Activated naive CD4-positive, alpha-beta T cell treated with anti-CD3 and anti-CD28 coated beads, Interleukin-2, amount 10 ng/mL, durations not matched to agents 7 days and 5 days (primary cell): ENCODE measurements around the gene DPEP3.

Experiments used
- CTCF ChIA-PET: fragments of 350-600 bp; sonication (Branson Sonifier 250); formaldehyde crosslinking; loops from one replicate; lab custom pipeline; 2021; ENCODE audit warnings: antibody characterized with exemption; lab: Charles Lee
- DNase-seq: peaks from one replicate; pipeline ENCODE4 v3.0.0-alpha.2; 2020
- H3K27ac Mint-ChIP-seq: one replicate; pipeline ENCODE4 v1.8.0; 2021; ENCODE audit warnings: mild to moderate bottlenecking, moderate library complexity, mixed read lengths
- H3K27me3 Mint-ChIP-seq: one replicate; pipeline ENCODE4 v1.8.0; 2021; ENCODE audit warnings: mild to moderate bottlenecking, mixed read lengths
- H3K36me3 Mint-ChIP-seq: one replicate; pipeline ENCODE4 v1.8.0; 2021; ENCODE audit warnings: mixed read lengths
- H3K4me1 Mint-ChIP-seq: one replicate; pipeline ENCODE4 v1.8.0; 2021; ENCODE audit warnings: mixed read lengths
- H3K4me3 Mint-ChIP-seq: one replicate; pipeline ENCODE4 v1.8.0; 2021; ENCODE audit warnings: mild to moderate bottlenecking, moderate library complexity, mixed read lengths
- H3K9me3 Mint-ChIP-seq: one replicate; pipeline ENCODE4 v1.8.0; 2021; ENCODE audit warnings: mixed read lengths

The DPEP3 gene

DNA sequence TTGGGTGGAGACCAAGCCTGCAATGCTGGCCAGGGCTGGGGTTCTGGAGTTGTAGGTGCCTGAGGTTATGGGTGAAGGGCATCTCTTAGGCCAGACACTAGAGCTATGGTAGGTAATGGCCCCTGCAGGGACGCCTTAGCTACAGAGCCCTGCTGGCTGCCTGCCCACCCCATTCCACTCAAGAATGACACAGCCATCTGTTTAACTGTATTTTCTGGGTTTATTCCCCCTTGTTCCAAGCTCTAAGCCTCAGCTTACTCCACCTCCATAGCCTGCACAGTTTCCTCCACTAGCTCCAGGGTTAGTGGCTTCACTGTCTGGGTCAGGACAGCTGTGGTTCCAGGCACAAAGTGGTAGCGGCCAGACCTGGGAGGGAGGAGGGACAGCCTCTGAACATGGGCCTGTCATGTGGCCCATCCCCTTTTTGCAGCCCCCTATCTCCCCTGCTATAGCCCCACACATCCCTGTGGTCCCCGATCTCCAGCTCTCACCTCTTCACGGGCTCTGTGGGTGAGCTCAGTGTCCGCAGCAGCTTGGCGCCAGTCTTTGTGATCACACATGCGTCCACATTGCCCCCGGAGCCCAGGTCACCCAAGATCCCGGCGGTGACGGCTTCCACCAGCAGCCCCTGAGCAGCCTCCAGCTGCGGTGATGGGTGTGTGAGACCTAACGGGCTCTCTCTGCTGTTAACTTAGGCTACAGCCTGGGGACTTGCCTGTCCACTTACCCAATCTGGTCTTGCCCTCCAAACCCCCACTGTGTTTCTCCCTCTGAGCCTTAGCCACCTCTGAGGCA is 45.8 kb downstream of the DPEP3 start:
- H3K36me3 Mint-ChIP-seq, result peaks cover 33% of the 10 kb centered on the region

GRCh38 chr16:67933805-67934204 is 46.5 kb downstream of the DPEP3 start:
- Mint-ChIP-seq H3K4me1 (peaks cover 29% of the 10 kb centered on the region), H3K4me3 (no peak overlapping the region), H3K9me3 (no peaks in the 10 kb centered on the region), H3K27me3 (no peaks in the 10 kb centered on the region), H3K36me3 (peaks cover 33% of the 10 kb centered on the region), H3K27ac (peak overlapping the region; percentile 64)
- CTCF ChIA-PET, result interaction anchor here (1.0 to 2.7 kb wide), 4 partner anchors 50 to 261 kb away, joined by 3 to 11 read pairs (median 4); partner anchors contain the start of gene NRN1L
- no peak for DNase-seq

More for the DNA sequence above, 45.8 kb downstream of the DPEP3 start:
- Mint-ChIP-seq H3K9me3 (no peaks in the 10 kb centered on the region), H3K27me3 (no peaks in the 10 kb centered on the region), H3K27ac (peak overlapping the region; percentile 64), H3K4me1 (peaks cover 35% of the 10 kb centered on the region), H3K4me3 (peak overlapping the region; percentile 39)
- DNase-seq, result no peak
- CTCF ChIA-PET, result interaction anchor here (1.0 to 2.7 kb wide), 5 partner anchors 8 to 262 kb away, joined by 3 to 11 read pairs (median 4); partner anchors contain the start of gene NRN1L

- Mint-ChIP-seq H3K9me3 (no peaks in the 10 kb centered on the region), H3K4me3 (no peak overlapping the region), H3K4me1 (peaks cover 31% of the 10 kb centered on the region), H3K36me3 (peaks cover 42% of the 10 kb centered on the region), H3K27me3 (no peaks in the 10 kb centered on the region), H3K27ac (no peak overlapping the region)
- DNase-seq, result no peak
- CTCF ChIA-PET, result interaction anchor here (1.2 kb wide), 1 partner anchor 70 kb away, joined by 3 read pairs; no protein-coding TSS in a partner anchor
Measured at GRCh38 chr16:67932462-67932840, 47.8 kb downstream of the DPEP3 start.

GRCh38 chr16:67931712-67932461 is 48.4 kb downstream of the DPEP3 start, which contains the start of gene CTRL:
TSS of gene CTRL (minus strand) at chr16:67931862. CDS start at chr16:67931852, 10 bp downstream.
- Mint-ChIP-seq H3K36me3 (peaks cover 42% of the 10 kb centered on the region), H3K9me3 (no peaks in the 10 kb centered on the region), H3K4me3 (no peak within 1 kb of the TSS), H3K27ac (peak within 1 kb of the TSS; percentile 47), H3K27me3 (no peaks in the 10 kb centered on the region), H3K4me1 (peaks cover 25% of the 10 kb centered on the region)
- CTCF ChIA-PET, result interaction anchor here (0.9 to 6.3 kb wide), 3 partner anchors 10 to 115 kb away, joined by 3 to 49 read pairs (median 5); no protein-coding TSS in a partner anchor
- no peak for DNase-seq

DNA sequence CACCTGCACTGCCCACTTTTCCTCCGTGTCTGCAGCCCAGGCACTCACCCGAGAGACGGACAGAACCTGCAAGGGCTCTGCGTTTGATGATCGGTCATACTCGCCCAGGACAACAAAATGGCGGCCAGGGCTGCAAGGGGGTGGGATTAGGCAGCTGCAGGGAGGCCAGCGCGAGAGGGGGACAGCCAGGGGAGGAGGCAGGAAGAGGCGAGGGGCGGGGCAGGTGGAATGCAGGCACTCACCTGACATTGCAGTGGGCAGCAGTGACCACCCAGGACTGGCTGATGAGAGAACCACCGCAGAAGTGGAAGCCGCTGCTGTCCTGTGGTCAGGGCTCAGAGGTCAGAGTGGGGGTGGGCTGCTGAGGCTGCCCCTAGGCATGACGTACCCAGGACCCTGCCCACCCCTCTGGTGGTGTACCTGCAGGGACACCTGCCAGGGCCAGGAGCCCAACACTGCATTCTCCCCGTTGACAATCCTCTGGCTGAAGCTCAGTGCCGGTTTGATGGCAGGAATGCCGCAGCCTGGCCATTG is 49.6 kb downstream of the DPEP3 start:
- Mint-ChIP-seq H3K36me3 (peaks cover 37% of the 10 kb centered on the region), H3K4me1 (peaks cover 23% of the 10 kb centered on the region), H3K27me3 (no peaks in the 10 kb centered on the region), H3K27ac (no peak overlapping the region), H3K9me3 (no peaks in the 10 kb centered on the region), H3K4me3 (no peak overlapping the region)
- CTCF ChIA-PET, result interaction anchor here (1.6 to 6.3 kb wide), 2 partner anchors 48 to 114 kb away, joined by 5 to 49 read pairs; no protein-coding TSS in a partner anchor
- DNase-seq, result no peak

DNA sequence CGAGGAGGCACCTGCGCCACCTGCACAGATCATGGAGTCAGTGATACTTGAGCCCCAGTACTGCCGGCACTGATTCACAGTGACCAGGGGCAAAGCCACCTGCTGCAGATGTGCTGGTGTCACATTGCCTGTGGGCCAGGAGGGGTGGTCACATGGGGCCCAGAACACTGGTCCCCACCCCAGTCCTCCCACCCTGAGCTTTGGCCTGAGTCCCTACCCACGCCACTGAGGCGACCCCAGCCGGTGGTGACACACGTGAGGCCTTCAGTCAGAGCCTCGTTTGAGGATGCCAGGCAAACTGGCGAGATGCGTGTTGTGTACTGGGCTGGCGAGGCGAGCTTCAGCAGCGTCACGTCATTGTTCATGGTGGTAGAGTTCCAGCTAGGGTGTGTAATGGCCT is 50.1 kb downstream of the DPEP3 start:
- peaks cover 18% of the 10 kb centered on the region for H3K4me1 Mint-ChIP-seq
- no peaks in the 10 kb centered on the region for H3K27me3 Mint-ChIP-seq
- no peak overlapping the region for H3K27ac Mint-ChIP-seq
- CTCF ChIA-PET, result interaction anchor here (1.0 to 6.3 kb wide), 3 partner anchors 11 to 115 kb away, joined by 3 to 49 read pairs (median 16); no protein-coding TSS in a partner anchor
- H3K9me3 Mint-ChIP-seq, result no peaks in the 10 kb centered on the region
- peaks cover 31% of the 10 kb centered on the region for H3K36me3 Mint-ChIP-seq
- H3K4me3 Mint-ChIP-seq, result no peak overlapping the region
- no peak for DNase-seq

DNA sequence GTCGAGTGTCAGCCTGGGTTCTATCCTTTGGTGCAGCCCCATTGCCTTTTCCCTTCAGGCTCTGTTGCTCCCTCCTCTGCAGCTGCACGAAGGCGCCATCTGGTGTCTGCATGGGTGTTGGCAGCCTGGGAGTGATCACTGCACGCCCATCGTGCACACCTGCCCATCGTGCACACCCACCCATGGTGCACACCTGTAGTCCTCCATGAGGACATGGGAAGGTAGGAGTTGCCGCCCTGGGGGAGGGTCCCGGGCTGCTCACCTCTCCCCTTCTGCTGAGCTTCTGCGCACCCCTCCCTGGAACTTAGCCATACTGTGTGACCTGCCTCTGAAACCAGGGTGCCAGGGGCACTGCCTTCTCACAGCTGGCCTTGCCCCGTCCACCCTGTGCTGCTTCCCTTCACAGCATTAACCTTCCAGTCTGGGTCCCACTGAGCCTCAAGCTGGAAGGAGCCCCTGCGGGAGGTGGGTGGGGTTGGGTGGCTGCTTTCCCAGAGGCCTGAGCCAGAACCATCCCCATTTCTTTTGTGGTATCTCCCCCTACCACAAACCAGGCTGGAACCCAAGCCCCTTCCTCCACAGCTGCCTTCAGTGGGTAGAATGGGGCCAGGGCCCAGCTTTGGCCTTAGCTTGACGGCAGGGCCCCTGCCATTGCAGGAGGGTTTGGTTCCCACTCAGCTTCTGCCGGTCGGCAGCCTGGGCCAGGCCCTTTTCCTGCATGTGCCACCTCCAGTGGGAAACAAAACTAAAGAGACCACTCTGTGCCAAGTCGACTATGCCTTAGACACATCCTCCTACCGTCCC is 51.5 kb downstream of the DPEP3 start:
- H3K4me3 Mint-ChIP-seq, result no peak overlapping the region
- DNase-seq, result peak; percentile 88
- H3K27ac Mint-ChIP-seq, result peak overlapping the region; percentile 58
- peaks cover 4% of the 10 kb centered on the region for H3K4me1 Mint-ChIP-seq
- H3K27me3 Mint-ChIP-seq, result no peaks in the 10 kb centered on the region
- CTCF ChIA-PET, result interaction anchor here (0.6 to 6.3 kb wide), 16 partner anchors 11 to 408 kb away, joined by 3 to 49 read pairs (median 4); partner anchors contain the start of gene NRN1L
- H3K36me3 Mint-ChIP-seq, result peaks cover 21% of the 10 kb centered on the region
- no peaks in the 10 kb centered on the region for H3K9me3 Mint-ChIP-seq

DNA sequence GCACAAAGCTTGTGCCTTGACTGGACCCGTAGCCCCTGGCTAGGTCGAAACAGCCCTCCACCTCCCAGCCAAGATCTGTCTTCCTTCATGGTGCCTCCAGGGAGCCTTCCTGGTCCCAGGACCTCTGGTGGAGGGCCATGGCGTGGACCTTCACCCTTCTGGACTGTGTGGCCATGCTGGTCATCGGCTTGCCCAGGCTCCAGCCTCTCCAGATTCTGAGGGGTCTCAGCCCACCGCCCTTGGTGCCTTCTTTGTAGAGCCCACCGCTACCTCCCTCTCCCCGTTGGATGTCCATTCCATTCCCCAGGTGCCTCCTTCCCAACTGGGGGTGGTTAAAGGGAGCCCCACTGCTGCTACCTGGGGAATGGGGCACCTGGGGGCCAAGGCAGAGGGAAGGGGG is 52.2 kb downstream of the DPEP3 start:
- peaks cover 17% of the 10 kb centered on the region for H3K36me3 Mint-ChIP-seq
- CTCF ChIA-PET, result interaction anchor here (1.1 to 6.3 kb wide), 10 partner anchors 10 to 407 kb away, joined by 3 to 49 read pairs (median 4); partner anchors contain the start of gene NRN1L
- H3K27ac Mint-ChIP-seq, result peak overlapping the region; percentile 58
- no peaks in the 10 kb centered on the region for H3K9me3 Mint-ChIP-seq
- DNase-seq, result no peak
- no peaks in the 10 kb centered on the region for H3K27me3 Mint-ChIP-seq
- no peak overlapping the region for H3K4me3 Mint-ChIP-seq
- H3K4me1 Mint-ChIP-seq, result peaks cover 2% of the 10 kb centered on the region

DNA sequence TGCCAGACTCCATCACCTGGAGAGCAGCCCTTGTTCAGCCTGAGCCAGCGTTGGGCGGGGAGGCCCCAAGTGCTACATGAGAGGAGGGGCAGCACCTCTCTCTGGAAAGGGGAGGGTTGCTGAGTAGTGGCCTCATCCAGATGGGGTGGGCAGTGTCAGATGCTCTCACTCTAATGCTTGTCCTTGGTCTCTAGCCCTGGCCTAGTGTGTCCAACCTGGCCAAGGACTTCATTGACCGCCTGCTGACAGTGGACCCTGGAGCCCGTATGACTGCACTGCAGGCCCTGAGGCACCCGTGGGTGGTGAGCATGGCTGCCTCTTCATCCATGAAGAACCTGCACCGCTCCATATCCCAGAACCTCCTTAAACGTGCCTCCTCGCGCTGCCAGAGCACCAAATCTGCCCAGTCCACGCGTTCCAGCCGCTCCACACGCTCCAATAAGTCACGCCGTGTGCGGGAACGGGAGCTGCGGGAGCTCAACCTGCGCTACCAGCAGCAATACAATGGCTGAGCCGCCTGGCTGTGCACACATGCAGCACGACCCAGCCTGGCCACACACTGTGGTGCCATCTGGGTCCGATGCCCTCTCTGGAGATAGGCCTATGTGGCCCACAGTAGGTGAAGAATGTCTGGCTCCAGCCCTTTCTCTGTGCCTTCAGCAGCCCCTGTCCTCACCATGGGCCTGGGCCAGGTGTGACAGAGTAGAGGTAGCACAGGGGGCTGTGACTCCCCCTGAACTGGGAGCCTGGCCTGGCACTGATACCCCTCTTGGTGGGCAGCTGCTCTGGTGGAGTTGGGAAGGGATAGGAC is 53.0 kb downstream of the DPEP3 start:
- no peak overlapping the region for H3K4me3 Mint-ChIP-seq
- no peaks in the 10 kb centered on the region for H3K9me3 Mint-ChIP-seq
- H3K27me3 Mint-ChIP-seq, result no peaks in the 10 kb centered on the region
- peaks cover 2% of the 10 kb centered on the region for H3K4me1 Mint-ChIP-seq
- peaks cover 15% of the 10 kb centered on the region for H3K36me3 Mint-ChIP-seq
- CTCF ChIA-PET, result interaction anchor here (0.6 to 6.3 kb wide), 5 partner anchors 12 to 406 kb away, joined by 3 to 49 read pairs (median 11); no protein-coding TSS in a partner anchor
- DNase-seq, result no peak
- H3K27ac Mint-ChIP-seq, result no peak overlapping the region

- DNase-seq, result no peak
- CTCF ChIA-PET, result interaction anchor here (0.5 to 6.3 kb wide), 8 partner anchors 9 to 570 kb away, joined by 3 to 49 read pairs (median 3); no protein-coding TSS in a partner anchor
- Mint-ChIP-seq H3K27me3 (no peaks in the 10 kb centered on the region), H3K9me3 (no peaks in the 10 kb centered on the region), H3K4me3 (no peak overlapping the region), H3K27ac (no peak overlapping the region), H3K36me3 (peaks cover 11% of the 10 kb centered on the region), H3K4me1 (peaks cover 4% of the 10 kb centered on the region)
Measured at GRCh38 chr16:67926181-67926750, 54.0 kb downstream of the DPEP3 start.
